ENCODE measurements around the gene ATP8B1. TPM values are rescaled to one million over a fixed set of nuclear protein-coding genes. Genes with fewer than 3 reads are reported as not detected.

ATP8B1 gene
- total and polyA plus RNA-seq, 2 donors (not counting 3 experiments of a cell fraction or from before 2014, with no cell fraction given): 49.3 to 100 TPM

- FAIRE-seq (no peak), DNase-seq (ENCODE audit: low read depth, low spot score) (no peak)
- Histone ChIP-seq H3K27me3 (ENCODE audit: control insufficient read depth in 2 of 2, insufficient read depth in 2 of 2, low read length in 2 of 2) (no peaks in the 10 kb centered on the region), H3K9me3 (replicated peaks; ENCODE audit: control insufficient read depth, insufficient read depth, low read length) (no peaks in the 10 kb centered on the region), H3K36me3 (ENCODE audit: control insufficient read depth in 2 of 2, extremely low read depth in 1 of 2, insufficient read depth in 2 of 2, low read length in 2 of 2) (peaks cover 20 to 23% of the 10 kb centered on the region in 2 experiments), H3K79me2 (ENCODE audit: control insufficient read depth, insufficient read depth, low read length) (no peaks in the 10 kb centered on the region), H2AFZ (ENCODE audit: low read depth, low read length) (no peak overlapping the region), H3K9me1 (replicated peaks; ENCODE audit: control insufficient read depth, extremely low read depth, insufficient read depth, low read length) (no peaks in the 10 kb centered on the region), H3K4me3 (replicated peaks in 1 of 3; ENCODE audit: insufficient read depth in 1 of 3, low read depth in 1 of 3, low read length in 3 of 3) (no peak overlapping the region), H3K4me2 (ENCODE audit: insufficient read depth, low read length) (no peak overlapping the region), H4K20me1 (replicated peaks; ENCODE audit: control insufficient read depth, extremely low read depth, insufficient read depth, low read length) (no peaks in the 10 kb centered on the region), H3K27ac (ENCODE audit: insufficient read depth, low read depth, low read length) (no peak overlapping the region), H3K4me1 (ENCODE audit: control insufficient read depth, extremely low read depth, insufficient read depth, low read length) (peaks cover 10% of the 10 kb centered on the region), H3K9ac (replicated peaks; ENCODE audit: extremely low read depth, insufficient read depth, low read length) (no peak overlapping the region)
- TF ChIP-seq FOS (IDR thresholded peaks at IDR 0.05; ENCODE audit: borderline replicate concordance, insufficient read depth, low read length) (no peak), EZH2 (IDR thresholded peaks at IDR 0.05; ENCODE audit: borderline replicate concordance, low read depth, low read length, severe bottlenecking) (no peak), POLR2A (IDR thresholded peaks at IDR 0.05; ENCODE audit: low read depth, low read length) (no peak), POLR2AphosphoS5 (IDR thresholded peaks at IDR 0.05; ENCODE audit: insufficient read depth, low read depth, low read length) (no peak), MAX (IDR thresholded peaks at IDR 0.05; ENCODE audit: insufficient read depth, insufficient read length) (no peak), MYC (IDR thresholded peaks at IDR 0.05; ENCODE audit: low read depth, low read length) (no peak), JUN (IDR thresholded peaks at IDR 0.05; ENCODE audit: borderline replicate concordance, insufficient read depth, insufficient read length, low read depth) (no peak), GATA2 (IDR thresholded peaks at IDR 0.05; ENCODE audit: insufficient read depth, insufficient read length, low read depth, low read length) (no peak), CTCF (IDR thresholded peaks at IDR 0.05; ENCODE audit: extremely low read depth in 1 of 2, insufficient read depth in 1 of 2, low read depth in 1 of 2, low read length in 2 of 2) (no peak)
- no TSS peak for BruUV-seq (replicated peaks)
- ChIA-PET CTCF (interaction anchor here (1.1 kb wide), 1 partner anchor 56 kb away, joined by 3 read pairs; no protein-coding TSS in a partner anchor), POLR2A (no interaction called here)
- intact Hi-C loops (cut with micrococcal nuclease) (no loop called here), dilution Hi-C loops (cut with MboI; ENCODE audit: extremely low pct_ligation_motif_present, low sequenced_read_pairs) (no loop called here)
These were observed 106.8 kb downstream of the ATP8B1 start for GRCh38 chr18:57696271-57696670.

All from endothelial cell of umbilical vein (primary cell).